Measurements from ENCODE around the gene ARHGEF3. TPM values are rescaled to one million over a fixed set of nuclear protein-coding genes. Genes with fewer than 3 reads are reported as not detected.

The ARHGEF3 gene
- total and polyA plus RNA-seq, 9 donors: 23.5 to 48.2 (median 39.5) TPM

DNA sequence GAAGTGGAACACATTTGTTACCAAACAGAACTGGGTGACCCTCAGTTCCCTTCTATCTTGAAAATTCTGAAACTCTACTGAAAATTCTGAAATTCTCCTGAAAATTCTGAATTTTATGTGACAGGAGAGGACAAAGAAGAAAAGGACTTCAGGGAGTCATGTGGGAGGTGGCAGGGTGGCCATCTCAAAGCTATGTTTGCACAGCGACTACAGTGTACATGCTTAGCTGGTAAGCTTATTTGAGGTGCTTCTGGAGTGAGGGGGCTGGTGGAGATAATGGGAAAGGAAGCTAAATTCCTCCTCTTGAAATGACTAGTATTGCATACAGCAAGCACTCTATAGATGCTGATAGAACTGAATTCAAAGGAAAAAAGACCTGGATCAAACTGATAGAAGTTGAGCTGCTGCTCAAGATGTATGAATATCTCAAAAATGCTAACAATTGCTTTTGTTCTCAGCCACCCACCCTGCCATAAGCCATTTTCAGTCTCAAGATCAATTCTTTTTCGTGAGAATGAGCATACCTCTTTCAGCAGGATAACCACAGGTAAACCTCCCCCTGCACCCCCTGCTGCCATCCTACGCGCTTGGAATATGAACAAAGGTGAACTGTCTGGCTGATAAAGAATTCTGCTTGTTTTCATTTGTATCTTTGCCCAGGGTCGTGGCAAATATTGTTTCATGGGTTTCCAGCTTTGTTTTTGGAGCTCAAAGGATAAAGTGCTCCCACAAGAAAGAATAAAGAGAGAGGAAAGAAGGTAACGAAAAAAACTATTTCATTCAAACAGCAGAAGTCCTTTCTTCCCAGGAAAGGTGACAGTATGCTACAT lies 16.6 kb upstream of the ARHGEF3 start:
- H3K9me3 ChIP-seq: no peaks in the 10 kb centered on the region
- no peaks in the 10 kb centered on the region for H3K36me3 ChIP-seq
- no peaks in the 10 kb centered on the region for H3K4me1 ChIP-seq (ENCODE audit: insufficient read depth)
- no peak for DNase-seq
- TF ChIP-seq EP300 (IDR thresholded peaks at IDR 0.05) (no peak), POLR2A (IDR thresholded peaks at IDR 0.05) (no peak)
- TF ChIP-seq, protein P1, sequence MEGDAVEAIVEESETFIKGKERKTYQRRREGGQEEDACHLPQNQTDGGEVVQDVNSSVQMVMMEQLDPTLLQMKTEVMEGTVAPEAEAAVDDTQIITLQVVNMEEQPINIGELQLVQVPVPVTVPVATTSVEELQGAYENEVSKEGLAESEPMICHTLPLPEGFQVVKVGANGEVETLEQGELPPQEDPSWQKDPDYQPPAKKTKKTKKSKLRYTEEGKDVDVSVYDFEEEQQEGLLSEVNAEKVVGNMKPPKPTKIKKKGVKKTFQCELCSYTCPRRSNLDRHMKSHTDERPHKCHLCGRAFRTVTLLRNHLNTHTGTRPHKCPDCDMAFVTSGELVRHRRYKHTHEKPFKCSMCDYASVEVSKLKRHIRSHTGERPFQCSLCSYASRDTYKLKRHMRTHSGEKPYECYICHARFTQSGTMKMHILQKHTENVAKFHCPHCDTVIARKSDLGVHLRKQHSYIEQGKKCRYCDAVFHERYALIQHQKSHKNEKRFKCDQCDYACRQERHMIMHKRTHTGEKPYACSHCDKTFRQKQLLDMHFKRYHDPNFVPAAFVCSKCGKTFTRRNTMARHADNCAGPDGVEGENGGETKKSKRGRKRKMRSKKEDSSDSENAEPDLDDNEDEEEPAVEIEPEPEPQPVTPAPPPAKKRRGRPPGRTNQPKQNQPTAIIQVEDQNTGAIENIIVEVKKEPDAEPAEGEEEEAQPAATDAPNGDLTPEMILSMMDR (IDR thresholded peaks at IDR 0.05): no peak
- no peak overlapping the region for H3K4me3 ChIP-seq
- no peaks in the 10 kb centered on the region for H3K27me3 ChIP-seq
- intact Hi-C loops (cut with DNase I): no loop called here
- no peak overlapping the region for H3K27ac ChIP-seq
- WGBS, 3 donors: 51 to 71% (median 55%) methylated on average over 6 of the region's 6 CpGs

DNA sequence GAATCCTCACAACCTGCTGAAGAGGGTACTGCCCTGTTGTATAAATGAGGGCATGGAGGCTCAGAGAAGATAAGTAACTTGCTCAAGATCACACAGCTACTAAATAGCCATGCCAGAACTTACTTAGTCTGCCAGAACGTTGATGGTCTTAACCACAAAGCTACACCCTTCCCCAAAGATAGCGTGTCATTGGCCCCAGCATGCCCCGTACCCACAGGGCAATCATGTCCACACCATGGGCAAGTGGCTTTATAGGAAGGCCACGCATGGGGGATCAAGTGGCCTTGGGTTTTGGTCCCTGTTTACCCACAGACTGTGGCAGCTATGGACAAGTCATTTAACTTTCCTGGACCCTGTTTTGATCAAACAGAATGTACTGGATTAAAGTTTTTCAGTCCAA lies 15.9 kb upstream of the ARHGEF3 start:
- no peak for TF ChIP-seq POLR2A (IDR thresholded peaks at IDR 0.05)
- no peak for TF ChIP-seq EP300 (IDR thresholded peaks at IDR 0.05)
- TF ChIP-seq, protein P1 (IDR thresholded peaks at IDR 0.05): no peak
- 82 to 89% (median 87%) methylated on average over 4 of the region's 4 CpGs for WGBS, 3 donors

DNA sequence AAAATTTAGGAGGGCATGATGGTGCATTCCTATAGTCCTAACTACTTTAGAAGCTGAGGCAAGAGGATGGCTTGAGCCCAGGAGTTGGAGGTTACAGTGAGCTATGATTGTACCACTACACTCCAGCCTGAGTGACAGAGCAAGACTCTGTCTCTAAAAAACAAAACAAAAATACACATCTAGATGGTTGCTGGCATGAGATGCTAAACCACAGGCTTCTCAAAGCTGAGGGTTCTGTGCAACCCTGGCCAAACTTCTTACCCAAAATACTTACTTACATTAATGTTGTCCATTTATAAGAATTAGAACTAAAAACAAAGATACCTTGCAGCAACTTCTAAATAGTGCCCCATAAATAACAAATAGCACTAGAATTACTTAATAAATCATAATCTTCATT lies 14.3 kb upstream of the ARHGEF3 start:
- Histone ChIP-seq H3K27me3 (no peaks in the 10 kb centered on the region), H3K4me3 (no peak overlapping the region), H3K4me1 (ENCODE audit: insufficient read depth) (no peaks in the 10 kb centered on the region), H3K27ac (no peak overlapping the region), H3K36me3 (no peaks in the 10 kb centered on the region), H3K9me3 (no peaks in the 10 kb centered on the region)
- intact Hi-C loops (cut with DNase I): no loop called here
- no peak for DNase-seq
- TF ChIP-seq, protein P1 (IDR thresholded peaks at IDR 0.05): no peak
- no peak for TF ChIP-seq EP300 (IDR thresholded peaks at IDR 0.05)

More for the DNA sequence above, 15.9 kb upstream of the ARHGEF3 start:
- Histone ChIP-seq H3K27ac (no peak overlapping the region), H3K36me3 (no peaks in the 10 kb centered on the region), H3K4me1 (ENCODE audit: insufficient read depth) (no peaks in the 10 kb centered on the region), H3K4me3 (no peak overlapping the region), H3K27me3 (no peaks in the 10 kb centered on the region), H3K9me3 (no peaks in the 10 kb centered on the region)
- intact Hi-C loops (cut with DNase I): no loop called here
- no peak for DNase-seq

DNA sequence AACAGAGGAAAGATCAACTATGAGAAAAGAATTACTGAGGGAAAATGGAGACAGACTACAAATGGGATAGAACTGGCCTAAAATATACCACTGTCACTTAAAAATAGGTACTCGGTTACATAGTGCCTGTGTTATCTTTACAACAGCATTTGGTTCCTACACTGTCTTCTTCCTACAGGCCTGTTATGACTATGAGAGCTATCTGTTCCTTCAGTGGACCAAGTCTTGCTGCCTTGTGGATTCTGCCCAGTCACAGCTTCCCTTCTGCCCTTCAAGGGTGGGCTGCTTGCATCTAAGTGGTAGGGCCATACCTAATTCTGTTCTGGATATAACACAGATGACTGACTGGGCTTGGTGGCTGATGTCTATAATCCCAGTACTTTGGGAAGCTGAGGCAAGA lies 13.8 kb upstream of the ARHGEF3 start:
- no peak for DNase-seq
- H3K4me1 ChIP-seq (ENCODE audit: insufficient read depth): no peaks in the 10 kb centered on the region
- no peak overlapping the region for H3K4me3 ChIP-seq
- intact Hi-C loops (cut with DNase I): no loop called here
- no peaks in the 10 kb centered on the region for H3K27me3 ChIP-seq
- H3K9me3 ChIP-seq: no peaks in the 10 kb centered on the region
- H3K36me3 ChIP-seq: no peaks in the 10 kb centered on the region
- WGBS, 3 donors: 91 to 98% (median 97%) methylated on average over 1 of the region's 1 CpG
- no peak overlapping the region for H3K27ac ChIP-seq
- TF ChIP-seq EP300 (IDR thresholded peaks at IDR 0.05) (no peak), POLR2A (IDR thresholded peaks at IDR 0.05) (no peak)
- TF ChIP-seq, protein P1 (IDR thresholded peaks at IDR 0.05): no peak

All from ovary (tissue), 9 donors.